AG09319 (cell line): ENCODE data around the gene PYROXD2.

ENCODE experiments used
- DNase-seq: peaks from one replicate; pipeline ENCODE4 v3.0.0-alpha.2; 2010; ENCODE audit warnings: low read depth; ENCODE audit errors: extremely low read depth
- TF ChIP-seq, protein P1 (sequence below): IDR thresholded peaks from 2 replicates; pipeline ENCODE4 v1.5.1; 2011; ENCODE audit warnings: low read depth, mild to moderate bottlenecking, inconsistent platforms, low read length, moderate library complexity

Gene PYROXD2

GRCh38 chr10:98433881-98434732, 19.1 kb upstream of the PYROXD2 start:
- no peak for DNase-seq
- TF ChIP-seq, protein P1, sequence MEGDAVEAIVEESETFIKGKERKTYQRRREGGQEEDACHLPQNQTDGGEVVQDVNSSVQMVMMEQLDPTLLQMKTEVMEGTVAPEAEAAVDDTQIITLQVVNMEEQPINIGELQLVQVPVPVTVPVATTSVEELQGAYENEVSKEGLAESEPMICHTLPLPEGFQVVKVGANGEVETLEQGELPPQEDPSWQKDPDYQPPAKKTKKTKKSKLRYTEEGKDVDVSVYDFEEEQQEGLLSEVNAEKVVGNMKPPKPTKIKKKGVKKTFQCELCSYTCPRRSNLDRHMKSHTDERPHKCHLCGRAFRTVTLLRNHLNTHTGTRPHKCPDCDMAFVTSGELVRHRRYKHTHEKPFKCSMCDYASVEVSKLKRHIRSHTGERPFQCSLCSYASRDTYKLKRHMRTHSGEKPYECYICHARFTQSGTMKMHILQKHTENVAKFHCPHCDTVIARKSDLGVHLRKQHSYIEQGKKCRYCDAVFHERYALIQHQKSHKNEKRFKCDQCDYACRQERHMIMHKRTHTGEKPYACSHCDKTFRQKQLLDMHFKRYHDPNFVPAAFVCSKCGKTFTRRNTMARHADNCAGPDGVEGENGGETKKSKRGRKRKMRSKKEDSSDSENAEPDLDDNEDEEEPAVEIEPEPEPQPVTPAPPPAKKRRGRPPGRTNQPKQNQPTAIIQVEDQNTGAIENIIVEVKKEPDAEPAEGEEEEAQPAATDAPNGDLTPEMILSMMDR, result no peak

- TF ChIP-seq, protein P1, result no peak
- DNase-seq, result no peak
Observed at GRCh38 chr10:98433371-98433770, 18.4 kb upstream of the PYROXD2 start.

DNA sequence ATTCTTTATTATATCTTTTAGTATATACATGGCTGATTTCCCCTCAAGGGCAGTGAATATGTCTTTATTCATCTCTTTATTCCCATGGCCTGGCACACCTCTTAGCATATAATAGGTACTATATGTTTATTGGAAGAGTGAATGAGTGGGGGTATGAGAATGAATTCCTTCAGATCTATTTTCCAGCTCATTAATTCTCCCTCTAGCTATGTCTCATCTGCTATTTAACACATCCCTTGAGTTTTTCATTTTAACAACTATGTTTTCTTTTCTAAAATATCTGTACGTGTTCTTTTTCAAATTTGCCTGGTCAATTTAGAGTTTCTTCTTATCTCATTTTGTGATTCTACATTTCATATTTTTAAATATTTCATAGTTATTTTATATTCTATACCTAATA, 17.3 kb upstream of the PYROXD2 start:
- TF ChIP-seq, protein P1, result no peak

DNA sequence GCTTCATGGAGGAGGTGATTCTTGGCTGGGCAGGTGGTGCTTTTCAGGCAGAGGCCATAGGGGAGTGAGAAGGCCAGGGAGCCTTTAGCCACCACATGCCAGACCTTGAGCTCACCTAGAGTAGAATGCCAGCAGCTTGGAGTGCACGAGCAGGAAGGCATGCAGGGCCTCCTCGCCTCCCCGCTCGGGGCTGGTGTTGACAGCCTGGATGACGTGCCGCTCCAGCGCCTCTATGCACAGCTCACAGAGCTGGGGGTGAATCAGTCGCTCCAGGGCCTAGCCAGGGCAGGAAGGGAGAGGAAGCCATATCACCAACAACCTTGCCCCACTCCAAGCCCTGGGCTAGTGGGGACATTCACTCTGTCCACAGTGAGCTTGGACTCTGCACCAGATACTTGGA, 16.0 kb upstream of the PYROXD2 start:
- TF ChIP-seq, protein P1, result no peak

More for the DNA sequence above, 17.3 kb upstream of the PYROXD2 start:
- no peak for DNase-seq

GRCh38 chr10:98430427-98430826, 15.4 kb upstream of the PYROXD2 start:
- no peak for DNase-seq
- TF ChIP-seq, protein P1, result no peak

More for the DNA sequence above, 16.0 kb upstream of the PYROXD2 start:
- DNase-seq, result no peak

DNA sequence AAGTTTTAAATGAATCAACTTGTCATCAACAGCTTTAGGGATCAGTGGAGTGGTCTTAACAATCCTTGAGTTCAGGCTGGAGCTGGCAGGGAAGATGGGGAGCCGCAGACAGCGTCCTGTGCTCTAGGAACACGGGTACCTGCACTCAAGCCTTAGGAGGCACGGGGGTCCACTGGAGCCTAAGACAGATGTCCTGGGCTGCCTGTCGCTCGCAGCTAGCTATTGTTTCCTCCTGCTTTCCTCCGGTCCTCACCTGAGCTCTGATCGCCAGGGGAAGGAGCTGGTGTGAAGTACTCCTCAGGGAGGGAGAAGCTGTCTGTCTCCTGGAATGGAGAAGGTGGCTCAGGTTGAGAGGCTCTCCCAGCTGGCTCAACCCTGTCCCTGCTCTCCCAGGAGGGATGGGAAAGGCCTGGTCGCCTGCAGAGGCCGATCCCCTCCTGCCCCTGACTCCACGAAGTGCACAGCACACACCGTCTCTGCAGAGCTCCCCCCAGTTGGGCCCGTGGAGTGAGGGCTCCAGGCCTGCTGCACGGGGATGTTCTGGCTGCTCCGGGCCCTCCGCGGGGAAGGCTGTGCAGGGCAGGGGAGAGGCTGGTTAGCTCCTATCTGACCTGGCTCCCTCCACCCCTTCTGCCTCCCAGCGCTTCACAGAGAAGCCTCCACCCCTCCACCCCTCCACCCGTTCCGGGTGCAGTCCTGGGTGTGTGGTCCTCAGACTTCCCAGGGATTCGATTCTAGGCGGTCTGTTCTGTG, 14.5 kb upstream of the PYROXD2 start:
- no peak for DNase-seq

More for the DNA sequence above, 14.5 kb upstream of the PYROXD2 start:
- TF ChIP-seq, protein P1, result no peak
